NOMO-1 treated with dmso at 0.1 percent for 144 hours (cell line): Measurements from ENCODE around the gene ZNF346.

ENCODE experiments used
- DNase-seq: peaks from one replicate; lab custom pipeline; 2025; ENCODE audit not compliant: unreplicated experiment; lab: John Stamatoyannopoulos, UW

The ZNF346 gene

DNA sequence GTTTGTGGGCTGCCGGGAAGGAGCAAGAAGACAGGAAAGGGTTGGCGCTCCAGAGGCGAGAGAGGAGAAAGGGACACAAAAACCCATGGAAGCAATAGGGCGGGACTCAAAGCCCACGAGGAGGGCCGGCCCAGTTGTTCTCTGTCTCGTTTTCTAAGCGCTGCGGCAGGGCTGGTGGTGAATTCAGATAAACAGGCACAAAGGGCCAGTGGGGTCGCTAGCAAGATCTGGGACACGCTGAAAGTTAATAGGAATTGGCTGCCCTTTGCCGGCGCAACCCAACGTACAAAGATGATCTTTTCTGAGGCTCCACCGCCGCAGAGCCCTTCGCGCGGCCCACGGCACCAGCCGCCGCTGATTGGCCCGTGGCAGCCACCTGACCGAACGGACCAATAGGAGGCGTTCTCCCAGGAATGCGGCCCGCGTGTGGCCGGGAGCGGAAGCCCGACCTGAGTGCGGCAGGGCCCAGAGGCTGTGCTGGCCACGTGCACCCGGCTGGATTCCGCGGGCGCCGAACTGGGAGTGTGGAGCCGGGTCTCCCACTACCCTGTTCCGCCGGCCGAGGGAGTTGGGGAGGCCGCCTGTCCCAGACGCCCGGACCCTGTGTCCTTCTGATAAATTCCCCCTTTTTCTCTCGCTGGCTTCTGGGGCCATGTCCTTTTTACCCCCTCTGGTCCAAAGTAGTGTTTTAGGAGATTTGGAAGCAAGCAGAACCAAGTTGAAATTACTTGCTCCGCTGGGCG lies 94.3 kb downstream of the ZNF346 start:
- no peak for DNase-seq

DNA sequence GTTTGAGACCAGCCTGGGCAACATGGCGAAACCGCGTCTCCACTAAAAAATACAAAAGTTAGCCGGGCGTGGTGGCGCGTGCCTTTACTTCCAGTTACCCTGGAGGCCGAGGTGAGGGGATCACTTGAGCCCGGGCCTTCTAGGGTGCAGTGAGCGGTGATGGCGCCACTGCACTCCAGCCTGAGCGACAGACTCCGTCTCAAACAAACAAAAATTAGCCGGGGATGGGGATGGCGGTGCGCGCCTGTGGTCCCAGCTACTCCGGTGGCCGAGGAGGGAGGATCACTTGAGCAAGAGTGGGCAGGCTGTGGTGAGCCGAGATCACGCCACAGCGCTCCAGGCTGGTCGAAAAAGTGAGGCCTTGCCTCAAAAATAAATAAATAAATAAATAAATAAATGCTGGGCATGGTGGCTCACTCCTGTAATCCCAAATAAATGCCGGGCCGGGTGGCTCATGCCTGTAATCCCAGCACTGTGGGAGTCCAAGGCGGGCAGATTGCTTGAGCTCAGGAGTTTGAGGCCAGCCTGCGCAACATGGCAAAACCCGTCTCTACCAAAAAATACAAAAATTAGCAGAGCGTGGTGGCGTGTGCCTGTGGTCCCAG lies 95.0 kb downstream of the ZNF346 start:
- no peak for DNase-seq

DNA sequence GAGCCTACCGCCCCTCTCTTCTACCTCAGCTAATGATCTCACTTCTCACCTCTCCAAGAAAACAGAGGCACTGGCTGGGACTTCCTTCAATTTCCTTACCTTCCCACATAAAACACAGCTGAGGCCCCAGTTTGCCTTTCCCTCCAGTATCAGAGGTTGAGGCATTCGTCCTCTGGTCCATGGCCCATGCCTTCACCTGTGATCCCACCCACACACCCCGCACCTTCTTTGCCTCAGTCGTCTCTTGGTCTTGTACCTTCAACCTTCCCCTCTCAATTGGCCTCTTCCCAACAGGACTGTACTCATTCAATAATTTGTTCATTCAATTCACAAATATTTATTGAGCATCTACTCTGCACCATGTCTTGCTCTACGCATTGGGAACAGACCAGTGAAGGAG lies 100.1 kb downstream of the ZNF346 start:
- DNase-seq = no peak

DNA sequence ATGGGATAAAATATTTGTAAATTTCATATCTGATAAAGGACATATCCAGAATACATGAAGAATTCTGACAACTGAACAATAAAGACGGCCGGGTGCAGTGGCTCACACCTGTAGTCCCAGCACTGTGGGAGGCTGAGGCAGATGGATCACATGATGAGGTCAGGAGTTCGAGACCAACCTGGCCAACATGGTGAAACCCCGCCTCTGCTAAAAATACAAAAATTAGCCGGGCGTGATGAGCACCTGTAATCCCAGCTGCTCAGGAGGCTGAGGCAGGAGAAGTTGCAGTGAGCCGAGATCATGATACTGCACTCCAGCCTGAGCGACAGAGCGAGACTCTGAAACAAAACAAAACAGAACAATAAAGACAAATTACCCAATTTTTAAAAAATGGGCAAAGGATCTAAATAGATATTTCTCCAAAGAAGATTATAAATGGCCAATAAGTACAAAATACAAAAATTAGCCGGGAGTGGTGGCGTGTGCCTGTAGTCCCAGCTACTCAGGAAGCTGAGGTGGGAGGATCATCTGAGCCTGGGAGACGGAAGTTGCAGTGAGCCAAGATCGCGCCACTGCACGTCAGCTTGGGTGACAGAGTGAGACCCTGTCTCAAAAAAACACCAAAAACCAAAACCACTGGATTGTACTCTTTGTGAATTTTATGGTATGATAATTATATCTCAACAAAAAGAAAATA lies 101.4 kb downstream of the ZNF346 start:
- DNase-seq = no peak

DNA sequence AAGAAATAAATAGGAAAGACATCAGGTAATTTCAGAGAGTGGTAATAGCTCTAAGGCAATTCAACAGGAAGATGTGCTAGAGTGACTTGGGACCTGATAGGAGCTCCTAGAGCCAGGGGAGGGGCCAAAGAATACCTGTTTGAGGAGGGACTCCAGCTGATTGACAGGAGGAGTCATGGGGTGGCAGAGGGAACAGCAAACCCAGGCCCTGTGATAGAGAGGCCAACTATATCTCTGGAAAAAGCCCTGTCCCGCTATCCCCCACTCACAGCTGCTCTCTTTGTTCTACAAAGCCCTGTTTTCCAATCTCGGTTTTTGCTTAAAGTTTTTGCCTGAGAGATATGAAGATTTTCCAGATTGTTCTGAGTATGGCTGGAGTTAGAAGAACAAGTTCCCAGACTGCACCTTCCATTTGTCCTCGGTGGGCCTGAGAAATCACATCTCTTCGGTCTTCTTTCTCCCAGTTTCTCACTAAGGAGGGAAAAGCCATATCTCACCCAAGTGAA lies 102.0 kb downstream of the ZNF346 start:
- DNase-seq = no peak

DNA sequence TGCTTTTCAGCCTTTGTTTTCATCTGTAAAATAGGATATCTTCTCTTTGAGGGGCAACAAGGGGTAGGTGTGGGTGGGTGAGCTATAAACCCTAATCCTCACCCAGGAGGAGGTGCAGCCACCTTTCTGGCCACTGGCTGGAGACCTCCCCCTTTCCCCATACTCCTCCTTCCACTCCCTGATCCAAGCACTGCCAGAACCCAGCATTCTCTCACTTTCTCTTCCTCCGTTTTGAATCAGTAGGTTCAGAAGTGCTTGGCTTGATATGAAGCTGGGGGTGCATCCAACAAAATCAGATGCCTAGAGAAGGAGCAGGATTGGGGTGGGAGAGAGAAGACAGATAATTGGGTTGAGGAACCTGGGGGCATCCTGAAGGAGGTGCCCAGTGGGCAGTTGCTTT lies 104.3 kb downstream of the ZNF346 start:
- no peak for DNase-seq

DNA sequence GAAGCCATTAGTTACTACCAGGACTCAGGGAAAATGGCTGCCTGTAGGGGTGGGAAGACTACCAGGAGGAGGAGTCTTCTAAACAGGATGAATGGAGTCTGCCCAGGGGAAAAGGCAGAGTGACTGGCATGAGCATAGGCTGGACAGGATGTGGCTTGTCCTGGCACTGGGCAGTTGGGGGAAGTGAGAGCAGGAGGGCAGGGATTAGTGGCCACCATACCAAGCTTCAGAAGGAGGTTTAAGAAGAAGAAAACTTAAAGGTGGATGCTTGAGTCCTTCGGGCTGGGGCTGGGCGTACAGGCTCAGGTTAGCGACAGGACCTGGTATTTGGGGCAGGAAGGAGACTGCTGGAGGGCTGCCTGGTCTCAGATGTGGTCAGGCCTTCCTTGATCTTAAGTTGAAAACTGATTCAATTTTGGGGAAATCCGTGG lies 106.1 kb downstream of the ZNF346 start:
- DNase-seq = no peak

DNA sequence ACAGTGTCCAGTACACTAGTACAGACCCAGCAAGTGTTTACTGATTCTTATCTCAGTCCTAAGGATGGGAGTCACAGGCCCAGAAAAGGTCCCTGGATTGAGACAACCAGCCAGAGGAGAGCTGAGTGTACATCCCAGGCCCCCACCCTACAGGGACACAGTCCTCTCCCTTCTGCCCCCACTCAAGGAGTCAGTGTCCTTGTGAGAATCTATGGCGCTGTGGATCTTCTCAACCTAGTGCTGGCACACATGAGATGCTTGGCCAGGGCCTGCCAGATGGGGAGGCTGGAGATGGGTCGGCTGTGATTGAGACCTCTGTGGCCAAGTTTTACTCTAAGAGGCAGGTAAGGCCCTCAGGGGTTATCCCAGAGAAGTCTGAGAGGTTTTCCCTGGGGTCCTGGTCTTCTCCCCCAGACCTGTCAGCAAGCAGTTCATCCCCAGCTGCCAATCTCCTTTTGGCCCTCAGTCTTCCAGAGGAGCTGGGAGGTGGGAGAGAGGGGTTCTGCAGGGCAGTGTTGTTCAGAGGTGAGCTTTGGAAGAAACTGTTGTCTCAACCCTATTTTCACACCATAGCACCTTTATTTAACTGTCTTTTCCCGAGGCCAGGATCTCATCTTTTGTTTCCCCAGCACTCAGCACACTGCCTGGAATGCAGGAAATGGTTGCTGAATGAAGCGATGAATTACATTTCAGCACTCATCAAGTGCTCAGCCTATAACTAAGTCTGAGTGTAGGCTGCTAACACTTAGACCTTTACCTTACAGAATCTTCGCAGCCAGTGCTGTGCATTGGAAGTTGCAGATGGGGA lies 107.9 kb downstream of the ZNF346 start:
- DNase-seq = no peak
